HG02870 (cell line): ENCODE results near the gene ADAMTS6.
"Not testable (repeated sequence)": the region's sequence is repeated elsewhere in the genome, so short reads cannot be mapped to it uniquely, and the experiment has no call there.

Experiments used
- ATAC-seq: cut with Tn5 transposase; IDR thresholded peaks from one replicate; pipeline ENCODE4 v1.9.1; 2021; ENCODE audit warnings: mild to moderate bottlenecking, moderate library complexity; ENCODE audit not compliant: unreplicated experiment

Gene ADAMTS6

GRCh38 chr5:65203746-65204145 lies 278.0 kb downstream of the ADAMTS6 start:
- ATAC-seq: no peak

DNA sequence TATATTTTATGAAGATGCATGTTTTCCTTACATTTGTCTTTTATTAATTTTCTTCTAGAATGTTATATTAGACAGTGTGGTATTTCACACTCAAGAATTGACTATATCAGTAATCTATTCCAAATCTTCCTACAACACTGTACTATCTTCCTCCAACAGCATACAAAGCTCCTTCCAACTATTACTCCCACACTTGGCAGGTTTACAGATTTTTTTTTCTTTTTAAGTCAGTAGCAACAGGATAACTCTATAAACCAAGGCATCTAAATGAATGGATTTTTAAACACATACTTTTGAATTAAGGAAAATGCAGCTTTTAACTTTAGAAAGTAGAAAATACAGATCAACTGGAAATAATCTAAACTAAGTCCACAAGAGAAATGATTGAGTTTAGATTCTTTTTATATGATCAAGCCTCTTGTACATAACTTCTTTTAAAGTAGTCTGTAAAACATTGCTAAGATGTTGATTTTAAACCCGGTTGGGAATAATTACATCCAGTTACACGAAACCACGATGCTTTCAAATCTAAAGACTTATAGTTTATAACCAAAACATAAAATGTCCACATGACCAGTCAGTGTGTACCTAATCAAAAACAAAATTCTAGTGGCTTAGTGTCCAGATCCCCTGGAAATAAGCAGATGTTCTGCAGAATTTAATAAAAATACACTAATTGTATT lies 281.6 kb downstream of the ADAMTS6 start:
- no peak for ATAC-seq

- no peak for ATAC-seq
Observed at GRCh38 chr5:65198456-65199120, 283.1 kb downstream of the ADAMTS6 start.

DNA sequence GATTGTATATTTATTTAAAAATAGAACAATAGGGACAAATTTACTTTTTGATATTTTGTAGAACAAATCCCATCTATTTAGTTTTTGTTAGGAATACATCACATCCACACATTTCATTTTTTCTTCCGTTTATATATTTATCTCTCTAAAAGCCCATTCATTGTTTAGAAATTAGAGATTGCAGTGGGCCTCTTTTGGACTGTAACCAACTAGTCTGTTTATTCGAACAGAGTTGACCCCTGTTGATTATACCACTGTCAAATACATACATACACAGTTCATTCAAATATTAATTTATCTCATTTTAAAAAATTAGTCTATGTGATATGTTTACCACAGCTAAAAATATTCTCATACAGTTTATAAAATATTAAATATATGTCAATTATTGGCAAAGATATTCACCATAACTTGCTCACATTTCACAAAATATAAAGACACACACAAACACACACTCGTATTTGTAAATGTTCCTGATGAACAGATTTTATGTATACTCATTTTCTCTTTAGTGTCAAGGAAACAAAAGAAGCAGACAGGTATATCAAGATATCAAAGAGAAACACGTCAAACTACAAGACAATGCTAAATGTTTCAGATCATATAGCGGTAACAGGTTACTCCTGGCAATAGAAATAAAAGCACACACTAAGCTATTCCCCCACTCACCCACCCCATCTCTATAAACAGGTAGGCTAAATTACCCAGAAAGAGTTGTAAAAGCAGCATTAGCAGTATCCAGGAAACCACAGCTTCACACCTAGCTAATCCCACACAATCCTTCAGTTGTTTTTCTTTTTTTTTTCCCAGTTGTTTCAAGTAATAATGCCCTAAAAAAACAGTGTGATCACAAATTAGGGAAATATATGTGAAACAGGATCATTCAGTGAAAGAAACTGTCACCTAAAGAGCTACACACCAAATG lies 283.9 kb downstream of the ADAMTS6 start:
- ATAC-seq: no peak

DNA sequence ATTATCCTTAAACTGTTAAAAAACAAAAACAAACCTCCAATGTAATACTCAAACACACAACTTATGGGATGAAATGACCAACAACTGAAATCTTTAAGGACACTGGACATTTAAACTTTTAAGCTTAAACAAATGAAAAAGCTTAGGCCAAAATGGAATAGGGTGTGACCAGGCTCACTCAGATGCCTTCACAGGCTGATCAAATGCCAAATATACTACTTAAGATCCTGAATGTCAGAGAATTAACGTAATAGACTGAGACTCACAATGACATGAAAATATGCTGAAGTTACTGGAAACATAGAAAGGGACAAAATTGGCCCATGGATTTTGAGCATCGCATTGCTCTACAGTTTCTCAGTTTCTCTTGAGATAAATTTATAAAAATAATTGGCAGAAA lies 286.8 kb downstream of the ADAMTS6 start:
- ATAC-seq: no peak

DNA sequence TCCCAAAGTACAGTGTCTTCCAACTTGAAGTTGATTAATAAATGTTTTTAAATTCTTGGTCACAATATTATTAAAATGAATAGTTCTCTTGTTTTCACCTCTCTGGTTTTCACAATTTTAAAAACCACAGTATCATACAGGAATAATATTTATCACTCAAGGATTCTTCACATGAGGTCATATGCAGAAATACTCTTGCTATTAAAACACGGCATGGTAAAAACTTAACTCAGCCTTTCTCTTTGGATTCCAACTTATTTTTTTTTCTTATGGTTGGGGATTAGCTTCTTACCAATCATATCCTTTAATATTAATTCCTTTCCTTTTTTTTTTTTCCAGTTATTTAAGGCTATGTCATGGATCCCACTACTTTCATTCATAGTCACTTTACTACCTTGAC lies 289.4 kb downstream of the ADAMTS6 start:
- no peak for ATAC-seq

GRCh38 chr5:65191554-65192135 lies 290.1 kb downstream of the ADAMTS6 start:
- no peak for ATAC-seq

- peak; percentile 90 for ATAC-seq
Observed at GRCh38 chr5:65190328-65191053, 291.2 kb downstream of the ADAMTS6 start.

DNA sequence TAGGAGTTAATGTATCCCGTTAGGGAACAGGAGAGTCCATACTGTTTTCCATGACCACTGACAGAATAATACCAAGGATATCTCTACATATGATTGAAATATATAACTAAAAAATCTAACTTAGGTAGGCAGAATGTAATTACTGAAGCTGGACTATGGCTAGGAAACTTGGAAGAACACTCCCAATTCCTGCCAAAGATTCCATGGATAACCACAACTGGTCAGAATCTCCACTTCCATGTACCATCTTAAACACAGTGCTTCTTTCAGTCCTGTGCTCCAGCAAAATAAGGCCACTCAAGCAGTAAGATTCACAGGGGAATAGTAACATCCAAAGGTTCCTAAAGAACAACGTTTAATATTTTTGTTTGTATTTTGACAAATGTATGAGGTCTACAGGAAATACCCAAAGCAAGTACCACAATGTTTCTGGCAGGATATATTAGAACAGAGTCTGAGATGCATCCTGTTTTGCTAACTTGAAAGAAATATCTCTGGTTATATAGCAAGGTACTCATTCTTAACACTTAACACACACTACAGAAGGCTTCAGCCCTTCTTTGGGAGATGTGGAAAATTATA lies 295.0 kb downstream of the ADAMTS6 start:
- no peak for ATAC-seq

GRCh38 chr5:65185468-65185867 lies 296.3 kb downstream of the ADAMTS6 start:
- no peak for ATAC-seq

GRCh38 chr5:65184780-65185179 lies 296.9 kb downstream of the ADAMTS6 start:
- no peak for ATAC-seq

DNA sequence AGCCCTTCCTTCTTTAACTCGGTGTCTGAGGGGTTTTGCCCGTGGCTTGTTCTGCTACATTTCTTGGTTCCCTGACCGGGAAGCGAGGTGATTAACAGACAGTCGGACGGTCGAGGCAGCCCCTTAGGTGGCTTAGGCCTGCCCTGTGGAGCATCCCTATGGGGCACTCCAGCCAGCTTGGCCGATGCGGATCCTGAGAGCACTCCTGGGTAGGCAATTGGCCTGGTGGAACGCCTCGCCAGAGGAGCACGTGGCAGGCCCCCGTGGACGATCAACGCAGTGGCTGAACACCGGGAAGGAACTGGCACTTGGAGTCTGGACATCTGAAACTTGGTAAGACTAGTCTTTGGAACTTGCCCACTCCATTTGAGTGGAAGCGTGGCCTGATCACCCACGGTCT lies 307.5 kb downstream of the ADAMTS6 start:
- not testable (repeated sequence) for ATAC-seq

DNA sequence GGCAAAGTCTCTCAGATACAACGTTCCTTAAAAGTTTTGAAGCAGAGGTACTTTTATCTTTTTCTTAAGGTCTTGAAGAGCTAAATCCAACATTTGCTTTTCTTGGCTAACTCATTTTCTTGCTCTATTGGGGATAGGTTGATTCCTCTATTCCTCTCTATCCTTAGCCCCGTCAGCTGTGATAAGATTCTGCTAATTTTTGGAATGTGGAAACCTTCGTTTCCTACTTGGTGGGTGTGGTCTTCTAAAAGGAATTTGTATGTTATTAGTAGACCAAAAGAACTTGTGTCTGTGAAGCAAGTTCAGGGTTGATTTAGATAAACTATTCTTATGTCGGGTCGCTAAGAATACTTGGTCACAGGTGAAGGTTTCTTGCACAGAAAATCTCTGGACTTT lies 308.6 kb downstream of the ADAMTS6 start:
- no peak for ATAC-seq

DNA sequence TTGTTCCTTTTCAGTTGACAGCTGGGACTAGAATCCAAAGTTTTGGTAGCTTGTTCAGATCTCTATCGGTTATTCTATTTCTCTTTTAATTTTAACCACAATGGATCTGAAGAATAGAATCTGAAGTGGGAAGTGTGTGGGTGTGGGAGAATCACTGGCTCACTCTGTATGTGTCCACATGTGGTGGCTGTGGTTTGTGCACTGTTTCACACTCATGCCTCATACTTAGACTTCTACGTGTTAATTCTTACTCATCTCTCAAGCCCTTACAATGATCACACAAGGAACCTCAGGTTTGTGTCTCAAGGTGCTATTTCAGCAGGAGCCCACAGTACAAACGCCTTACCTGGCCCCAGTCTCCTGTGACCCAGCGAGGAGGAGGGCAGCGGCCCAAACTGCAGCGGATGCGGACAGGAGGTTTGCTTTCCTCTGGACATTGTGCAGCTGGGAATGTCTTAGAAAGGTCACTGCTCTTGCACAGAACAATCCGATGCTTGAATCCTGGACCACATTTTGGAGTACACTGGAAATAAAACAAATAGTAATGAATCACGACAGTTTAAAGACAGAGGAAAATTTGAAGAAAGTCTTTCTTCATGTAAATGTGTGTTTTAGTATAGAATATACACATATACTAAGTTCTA lies 309.1 kb downstream of the ADAMTS6 start:
- ATAC-seq: peak; percentile 98

DNA sequence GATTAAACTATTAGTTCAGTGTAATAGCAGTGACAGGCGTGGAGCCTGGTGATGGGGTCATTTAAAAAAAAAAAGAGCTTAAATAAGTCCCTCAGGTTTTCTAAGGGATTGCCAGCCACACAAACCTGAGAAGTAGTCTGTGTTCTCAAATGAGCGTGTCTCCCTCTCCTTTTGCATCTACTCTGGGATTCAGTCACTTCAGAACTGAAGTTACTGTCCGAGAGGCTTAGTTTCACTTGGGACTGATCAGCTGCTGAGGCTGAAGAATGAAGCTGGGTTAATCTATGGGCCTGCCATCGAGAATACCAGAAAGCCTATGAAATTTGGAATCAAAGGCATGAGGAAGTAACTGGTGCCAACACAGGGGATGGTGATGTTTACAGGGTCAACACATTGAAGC lies 310.1 kb downstream of the ADAMTS6 start:
- ATAC-seq: no peak

DNA sequence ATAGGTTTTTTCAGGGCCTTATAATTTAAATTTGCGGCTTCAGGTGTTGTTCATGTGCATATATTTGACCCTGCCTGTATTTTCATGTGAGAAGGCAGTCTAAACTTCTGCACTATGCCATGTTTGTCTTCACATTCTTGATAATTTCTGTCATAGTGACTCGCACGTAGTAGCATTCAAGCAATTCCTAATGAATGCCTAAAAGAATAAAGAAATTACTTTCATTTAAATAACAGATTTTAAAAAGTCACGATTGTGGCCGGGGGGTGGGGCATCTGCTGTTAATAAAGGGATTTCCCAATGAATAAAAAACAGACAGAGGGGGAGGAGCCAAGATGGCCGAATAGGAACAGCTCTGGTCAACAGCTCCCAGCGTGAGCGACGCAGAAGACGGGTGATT lies 318.0 kb downstream of the ADAMTS6 start:
- no peak for ATAC-seq

DNA sequence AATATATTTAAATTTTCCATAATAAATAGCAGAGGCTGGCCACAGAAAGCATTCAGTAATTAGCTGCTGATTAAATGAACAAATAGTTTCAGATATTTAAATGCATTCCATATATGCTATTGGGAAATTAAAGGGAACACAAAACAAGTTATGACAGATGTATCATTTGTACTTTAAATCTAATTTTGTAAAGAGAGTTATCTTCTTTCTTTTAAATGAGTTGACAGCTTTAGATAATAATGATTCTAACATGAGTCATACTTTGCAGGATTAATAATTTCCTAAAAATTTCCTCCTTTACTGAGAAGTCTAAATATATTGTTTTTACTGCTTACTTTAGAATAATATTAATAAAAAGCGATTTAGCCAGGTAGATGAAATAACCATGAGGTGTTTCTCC lies 320.1 kb downstream of the ADAMTS6 start:
- no peak for ATAC-seq

DNA sequence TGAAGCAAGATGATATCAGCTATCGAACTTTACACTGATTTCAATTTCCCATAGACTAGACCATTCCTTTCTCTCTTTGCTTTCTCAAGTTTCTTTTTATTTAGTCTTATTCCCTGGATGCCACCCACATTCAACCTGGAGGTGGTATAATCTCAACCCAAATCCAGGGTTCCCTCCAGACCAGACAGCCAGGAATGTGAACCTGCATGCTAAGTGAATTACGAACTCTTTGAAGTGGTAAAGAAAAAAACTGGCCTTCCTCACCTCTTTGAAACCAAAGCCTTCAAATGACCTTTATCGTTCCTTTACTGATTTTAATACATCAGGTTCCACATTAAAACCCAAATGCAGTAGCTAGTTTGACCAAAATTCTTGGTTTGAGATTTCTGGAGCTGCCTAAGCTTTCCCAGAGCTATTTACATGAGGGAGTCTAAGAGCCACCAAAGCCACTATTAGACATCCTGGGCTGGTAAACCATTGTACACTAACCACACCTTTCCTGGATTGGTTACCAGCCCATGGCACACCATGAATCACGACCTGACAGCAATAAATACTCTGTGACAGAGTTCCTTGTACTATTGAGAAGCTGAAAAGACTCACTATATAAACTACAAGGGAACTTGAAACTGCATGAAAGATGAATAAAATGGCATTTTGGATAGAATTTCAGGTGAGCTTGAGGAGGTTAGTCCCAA lies 323.7 kb downstream of the ADAMTS6 start:
- no peak for ATAC-seq

DNA sequence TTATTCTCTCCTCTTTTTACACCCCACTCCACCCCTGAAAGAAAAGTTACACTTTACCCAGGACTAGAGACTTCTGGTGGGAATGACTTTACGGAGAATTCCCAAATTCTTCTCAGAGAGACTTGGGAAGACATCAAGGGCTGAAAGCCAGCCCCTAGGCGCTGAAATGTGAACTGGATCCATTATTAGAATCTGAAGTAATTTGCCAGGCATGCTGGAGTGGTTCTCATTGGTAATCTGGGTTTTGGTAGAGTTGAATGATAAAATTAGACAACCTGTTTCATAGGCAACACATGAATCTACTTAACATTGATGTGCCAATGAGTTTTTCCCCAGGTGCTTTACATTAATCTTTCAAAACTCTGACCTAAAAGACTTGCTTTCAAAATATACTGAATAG lies 324.8 kb downstream of the ADAMTS6 start:
- no peak for ATAC-seq
